GM21576 (cell line): ENCODE data around the gene ADARB2.
"Not testable (repeated sequence)": the region's sequence is repeated elsewhere in the genome, so short reads cannot be mapped to it uniquely, and the experiment has no call there.

Source experiments
- ATAC-seq: cut with Tn5 transposase; IDR thresholded peaks from one replicate; pipeline ENCODE4 v1.9.1; 2021; ENCODE audit warnings: mild to moderate bottlenecking, moderate library complexity; ENCODE audit not compliant: unreplicated experiment

ADARB2 gene

GRCh38 chr10:1552406-1552805, 184.9 kb downstream of the ADARB2 start:
- no peak for ATAC-seq

DNA sequence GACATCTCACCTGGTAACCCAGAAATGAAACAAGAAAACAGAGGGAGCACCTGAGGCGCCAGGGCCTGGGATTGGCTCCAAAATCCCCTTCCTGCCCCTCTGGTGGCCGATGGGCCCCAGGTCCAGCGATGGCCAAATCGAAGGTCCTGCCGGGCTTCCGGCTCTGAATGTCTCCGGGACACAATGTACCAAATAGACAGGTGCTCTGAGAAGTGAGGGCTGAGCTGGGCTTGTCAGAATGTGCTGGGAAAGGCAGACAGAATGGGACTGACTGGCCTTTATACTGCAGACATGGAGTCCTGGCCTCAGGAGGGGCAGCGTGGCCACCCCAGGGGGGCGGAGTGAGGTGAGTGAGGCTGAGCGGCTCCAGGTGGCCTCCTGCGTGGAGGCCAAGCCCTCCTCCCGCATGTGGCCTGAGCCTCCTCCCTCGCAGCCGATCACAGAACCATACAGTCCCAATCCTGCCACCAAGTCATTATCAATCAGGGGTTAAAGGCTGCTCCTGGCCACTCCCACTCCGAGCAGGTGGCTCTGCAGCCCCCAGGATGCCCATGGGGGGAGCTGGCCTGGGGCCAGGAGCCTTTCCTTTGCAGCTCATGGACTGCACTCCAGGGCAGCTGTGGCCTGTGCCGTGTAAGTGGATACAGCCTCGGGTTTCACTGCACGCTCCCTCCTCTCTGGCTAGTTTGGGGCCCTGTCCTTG, 185.5 kb downstream of the ADARB2 start:
- no peak for ATAC-seq

- ATAC-seq: no peak
Measured at GRCh38 chr10:1550616-1551015, 186.7 kb downstream of the ADARB2 start.

DNA sequence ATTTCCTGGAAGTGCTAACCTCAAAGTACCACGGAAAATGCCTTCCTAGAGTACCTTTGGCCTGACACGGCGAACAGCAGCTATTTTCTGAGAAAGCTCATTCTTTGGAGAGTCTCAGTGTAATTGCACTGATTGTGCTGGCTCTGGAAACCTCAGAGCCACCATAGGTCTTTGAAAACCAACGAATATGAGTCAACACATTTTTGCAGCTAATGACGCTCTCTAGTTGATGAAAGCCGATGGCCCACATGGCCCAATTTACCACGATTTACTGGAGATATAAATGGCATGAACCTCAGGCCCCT, 187.1 kb downstream of the ADARB2 start:
- no peak for ATAC-seq

DNA sequence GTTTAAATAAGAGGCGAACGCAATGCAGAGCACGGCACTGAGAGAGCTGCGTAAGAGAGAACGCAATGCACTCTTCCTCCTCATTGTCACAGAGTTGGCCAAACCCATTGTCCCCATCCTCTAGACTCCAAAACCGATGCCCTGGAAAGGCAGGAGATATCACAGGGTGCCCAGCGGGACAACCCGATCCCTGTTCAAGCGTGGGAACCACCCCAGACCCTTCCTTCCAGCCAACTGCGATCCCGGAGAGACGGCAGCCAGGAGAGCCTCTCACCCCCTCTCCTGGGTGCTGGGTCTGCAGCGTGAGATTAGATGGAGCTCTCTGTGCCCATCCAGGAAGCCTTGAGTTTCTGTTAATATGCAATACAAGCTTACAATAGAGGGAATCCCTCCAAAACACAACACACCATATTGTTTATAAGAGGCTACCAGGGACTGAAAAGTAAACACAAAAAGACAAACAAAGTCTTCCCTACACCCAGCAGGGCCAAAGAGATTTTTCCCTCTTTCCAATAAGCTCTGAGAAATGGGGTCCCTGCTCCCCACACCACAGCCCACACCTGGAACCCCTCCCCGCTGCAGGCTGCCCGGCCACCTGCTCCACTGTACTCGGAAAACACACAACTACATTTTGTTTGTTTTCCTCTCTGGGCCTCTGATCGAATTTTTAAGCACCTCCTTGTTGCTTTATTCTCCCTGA, 187.6 kb downstream of the ADARB2 start:
- ATAC-seq: no peak

DNA sequence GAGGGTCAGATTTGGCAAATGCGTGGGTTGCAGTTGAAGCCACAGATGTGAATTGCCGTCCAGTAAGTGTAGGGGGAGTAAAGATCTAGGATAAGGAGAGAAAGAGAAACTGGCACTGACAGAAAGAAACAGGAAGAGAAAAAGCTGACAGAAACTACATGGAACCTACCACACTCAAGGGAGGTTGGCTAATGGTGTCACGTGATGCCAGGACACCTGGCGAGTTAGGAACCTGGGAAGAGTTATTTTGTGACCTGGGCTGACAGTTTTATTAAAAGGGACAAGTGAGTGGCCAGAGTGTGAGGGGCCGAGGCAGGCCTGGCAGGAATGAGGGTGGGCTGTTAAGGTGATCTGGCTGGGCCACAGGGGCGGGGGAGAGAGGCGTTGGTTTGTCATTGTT, 188.7 kb downstream of the ADARB2 start:
- ATAC-seq: no peak

DNA sequence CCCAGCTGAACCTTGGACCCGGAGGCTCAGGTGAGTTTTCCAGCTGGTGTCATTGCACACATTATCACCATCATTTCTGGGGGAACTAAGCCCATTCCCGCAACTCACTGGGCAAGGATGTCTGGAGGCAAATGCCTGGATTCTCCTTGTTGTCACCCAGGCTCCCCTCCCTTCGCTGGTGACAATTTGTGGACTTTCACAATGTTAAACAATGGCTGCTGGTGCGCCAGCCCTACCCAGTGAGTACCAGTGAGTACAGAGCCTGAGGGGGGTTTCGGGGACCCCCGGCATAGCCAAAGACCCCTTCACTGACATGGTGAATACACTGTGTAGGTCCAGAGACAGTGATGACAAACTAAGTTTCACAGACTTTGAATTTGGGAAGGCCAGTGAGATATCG, 189.2 kb downstream of the ADARB2 start:
- ATAC-seq: no peak

- ATAC-seq: no peak
Measured at GRCh38 chr10:1546431-1547110, 190.8 kb downstream of the ADARB2 start.

DNA sequence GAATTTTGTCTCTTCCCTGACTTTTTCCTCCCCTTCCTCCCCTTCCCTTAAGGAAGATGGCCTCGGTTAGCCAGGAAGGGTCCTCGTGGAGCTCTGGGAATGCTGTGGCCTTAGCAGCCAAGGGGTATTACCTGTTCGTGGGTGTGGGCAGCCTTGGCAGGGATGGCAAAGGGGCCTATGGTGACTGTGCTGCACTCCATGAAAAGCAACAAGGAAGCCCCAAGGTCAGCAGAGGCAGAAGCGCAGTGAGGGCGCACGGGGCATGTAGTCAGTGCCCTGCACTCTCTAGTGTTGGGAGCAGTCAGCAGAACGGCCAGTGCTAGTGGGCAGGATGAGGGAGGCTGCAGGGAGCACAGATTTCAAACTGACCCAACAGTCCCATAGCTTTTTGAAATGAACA, 191.8 kb downstream of the ADARB2 start:
- ATAC-seq: no peak

- no peak for ATAC-seq
Measured at GRCh38 chr10:1544929-1545328, 192.4 kb downstream of the ADARB2 start.

GRCh38 chr10:1544209-1544673, 193.1 kb downstream of the ADARB2 start:
- no peak for ATAC-seq

GRCh38 chr10:1543596-1543995, 193.7 kb downstream of the ADARB2 start:
- no peak for ATAC-seq

DNA sequence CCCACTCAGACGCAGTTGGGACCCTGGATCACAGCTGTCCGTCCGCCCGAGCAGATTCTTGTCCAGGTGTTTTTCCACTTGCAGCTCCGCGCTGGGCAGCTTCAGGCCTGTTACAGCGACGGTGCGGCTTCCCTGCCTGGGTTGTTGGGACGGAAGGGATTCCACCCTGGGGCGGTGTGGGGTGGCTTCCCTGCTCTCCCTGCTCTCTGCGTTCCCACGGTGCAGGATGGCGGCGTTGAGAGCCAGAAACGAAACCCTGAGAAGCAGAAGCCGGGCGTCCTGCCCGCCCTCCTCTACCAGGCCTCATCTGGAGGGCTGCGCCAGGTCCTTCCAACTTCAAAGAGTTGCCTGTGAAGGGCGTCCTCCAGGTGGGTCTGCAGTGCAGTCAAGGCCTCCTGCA, 194.4 kb downstream of the ADARB2 start:
- no peak for ATAC-seq

DNA sequence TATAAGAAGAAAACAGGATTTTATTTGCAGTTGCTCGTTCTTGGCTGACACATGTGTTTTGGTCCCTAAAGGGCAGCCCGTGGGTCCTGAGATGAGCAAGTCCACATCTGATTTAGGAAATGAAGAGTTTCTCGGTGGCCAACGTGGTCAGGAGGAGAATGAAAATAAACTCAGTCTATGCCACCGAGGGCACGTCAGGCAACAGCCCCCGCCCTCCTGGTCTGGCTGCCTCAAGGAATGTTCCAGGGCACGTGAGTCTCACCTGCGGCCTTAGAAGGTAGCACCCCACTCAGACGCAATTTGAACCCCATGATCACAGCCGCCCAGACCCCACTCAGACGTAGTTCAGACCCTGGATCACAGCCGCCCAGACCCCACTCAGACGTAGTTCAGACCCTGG, 197.2 kb downstream of the ADARB2 start:
- ATAC-seq: no peak

GRCh38 chr10:1539216-1539615, 198.1 kb downstream of the ADARB2 start:
- no peak for ATAC-seq

DNA sequence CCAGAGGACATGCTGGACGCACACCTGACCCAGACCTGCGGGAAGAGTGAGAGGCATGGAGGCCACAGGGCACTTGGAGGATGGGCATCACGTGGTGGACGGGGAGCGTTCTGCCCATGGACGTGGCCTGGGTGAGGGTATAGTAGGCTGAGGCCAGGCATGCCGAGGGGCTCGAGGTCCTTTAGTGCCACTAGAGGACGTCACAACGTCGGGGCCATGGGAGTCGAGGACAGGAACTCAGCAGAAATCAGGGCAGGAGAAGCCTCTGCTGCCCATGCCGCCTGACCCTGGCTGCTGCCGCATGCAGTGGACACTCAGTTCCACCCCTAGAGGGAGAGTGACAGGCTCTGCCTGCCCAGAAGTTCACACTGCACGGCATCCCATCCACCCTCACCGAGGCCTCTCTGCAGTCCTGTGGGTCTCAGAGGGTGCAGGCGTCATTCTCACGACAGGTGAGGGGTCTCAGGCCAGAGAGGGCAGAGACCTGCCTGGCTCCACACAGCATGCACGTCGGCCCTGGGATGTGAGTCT, 198.7 kb downstream of the ADARB2 start:
- ATAC-seq: no peak

GRCh38 chr10:1538121-1538520, 199.2 kb downstream of the ADARB2 start:
- no peak for ATAC-seq

DNA sequence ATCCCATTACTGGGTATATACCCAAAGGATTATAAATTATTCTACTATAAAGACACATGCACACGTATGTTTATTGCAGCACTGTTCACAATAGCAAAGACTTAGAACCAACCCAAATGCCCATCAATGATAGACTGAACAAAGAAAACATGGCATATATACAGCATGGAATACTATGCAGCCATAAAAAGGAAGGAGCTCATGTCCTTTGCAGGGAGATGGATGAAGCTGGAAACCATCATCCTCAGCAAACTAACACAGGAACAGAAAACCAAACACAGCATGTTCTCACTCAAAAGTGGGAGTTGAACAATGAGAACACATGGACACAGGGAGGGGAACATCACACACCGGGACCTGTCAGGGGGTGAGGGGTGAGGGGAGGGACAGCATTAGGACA, 199.9 kb downstream of the ADARB2 start:
- not testable (repeated sequence) for ATAC-seq

GRCh38 chr10:1536341-1536740, 201.0 kb downstream of the ADARB2 start:
- ATAC-seq: no peak

DNA sequence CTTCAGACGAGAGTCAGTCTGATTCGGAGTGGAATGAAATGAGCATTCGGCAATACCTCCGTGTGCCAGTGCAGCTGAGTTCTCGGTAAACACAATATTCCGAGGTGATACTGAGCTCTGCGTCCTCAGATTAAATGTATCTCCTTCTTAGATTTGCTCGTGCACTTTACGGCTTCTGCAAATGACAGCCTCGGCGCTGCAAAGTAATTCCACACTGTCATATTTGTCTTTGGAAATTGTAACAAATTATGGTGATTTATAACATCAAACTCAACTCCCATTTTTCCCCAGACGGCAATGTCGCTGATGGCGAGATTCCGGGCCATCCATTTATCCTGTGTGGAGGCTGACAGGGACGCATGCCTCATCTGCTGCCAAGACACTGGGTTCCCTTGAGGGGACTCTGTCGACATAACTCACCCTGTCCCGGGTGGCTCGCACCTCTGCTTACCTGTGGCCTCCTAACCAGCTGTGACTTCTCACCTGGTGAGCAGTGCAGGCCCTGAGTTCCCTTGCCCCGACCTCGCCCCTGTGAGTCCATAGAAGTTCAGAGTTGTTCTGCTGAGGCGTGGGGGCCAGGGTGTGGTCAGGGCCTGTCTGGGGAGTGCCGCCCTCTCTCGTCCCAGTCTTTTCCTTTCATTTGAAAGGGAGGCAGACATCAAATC, 201.9 kb downstream of the ADARB2 start:
- no peak for ATAC-seq

DNA sequence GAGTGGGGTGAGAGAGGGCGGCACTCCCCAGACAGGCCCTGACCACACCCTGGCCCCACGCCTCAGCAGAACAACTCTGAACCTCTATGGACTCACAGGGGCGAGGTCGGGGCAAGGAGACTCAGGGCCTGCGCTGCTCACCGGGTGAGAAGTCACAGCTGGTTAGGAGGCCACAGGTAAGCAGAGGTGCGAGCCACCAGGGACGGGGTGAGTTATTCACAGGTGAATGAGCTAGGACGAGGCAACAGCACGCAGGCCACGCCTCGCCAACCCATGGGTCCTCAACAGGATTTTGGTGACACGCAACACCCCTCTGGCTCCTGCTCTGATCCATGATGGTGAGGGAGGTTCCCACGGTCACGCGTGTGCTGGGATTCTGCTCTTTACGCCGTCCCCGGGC, 202.5 kb downstream of the ADARB2 start:
- ATAC-seq: no peak
